NCI-H1930 (cell line): ENCODE results near the gene MCM9.

Experiments used
- DNase-seq, 2 experiments: peaks; one replicate each; lab custom pipeline; 2025; lab: John Stamatoyannopoulos, UW

MCM9 gene

GRCh38 chr6:118865100-118865391 lies 69.9 kb downstream of the MCM9 start:
- no peak for DNase-seq

GRCh38 chr6:118864341-118865099 lies 70.4 kb downstream of the MCM9 start:
- DNase-seq = no peak

- no peak for DNase-seq
Observed at GRCh38 chr6:118862443-118862842, 72.5 kb downstream of the MCM9 start.

- DNase-seq = no peak
Observed at GRCh38 chr6:118860880-118861279, 74.1 kb downstream of the MCM9 start.

GRCh38 chr6:118860363-118860762 lies 74.6 kb downstream of the MCM9 start:
- no peak for DNase-seq

- no peak for DNase-seq
Observed at GRCh38 chr6:118859517-118860064, 75.4 kb downstream of the MCM9 start.

GRCh38 chr6:118856301-118856700 lies 78.7 kb downstream of the MCM9 start:
- no peak for DNase-seq

- DNase-seq = no peak
Observed at GRCh38 chr6:118853408-118853807, 81.6 kb downstream of the MCM9 start.

GRCh38 chr6:118844915-118845314 lies 90.0 kb downstream of the MCM9 start:
- no peak for DNase-seq

- no peak for DNase-seq
Observed at GRCh38 chr6:118843685-118844390, 91.1 kb downstream of the MCM9 start.

- no peak for DNase-seq
Observed at GRCh38 chr6:118830691-118831090, 104.3 kb downstream of the MCM9 start.

- no peak for DNase-seq
Observed at GRCh38 chr6:118829817-118830478, 105.0 kb downstream of the MCM9 start.

- no peak for DNase-seq
Observed at GRCh38 chr6:118826096-118826495, 108.9 kb downstream of the MCM9 start.

- no peak for DNase-seq
Observed at GRCh38 chr6:118825661-118826060, 109.3 kb downstream of the MCM9 start.

- DNase-seq = no peak
Observed at GRCh38 chr6:118815495-118815894, 119.5 kb downstream of the MCM9 start.

GRCh38 chr6:118813775-118814174 lies 121.2 kb downstream of the MCM9 start:
- DNase-seq = no peak

- DNase-seq = no peak
Observed at GRCh38 chr6:118812970-118813369, 122.0 kb downstream of the MCM9 start.

- no peak for DNase-seq
Observed at GRCh38 chr6:118810420-118811027, 124.4 kb downstream of the MCM9 start.

GRCh38 chr6:118808793-118809638 lies 125.9 kb downstream of the MCM9 start:
- no peak for DNase-seq

GRCh38 chr6:118804091-118804490 lies 130.9 kb downstream of the MCM9 start:
- DNase-seq = no peak

- no peak for DNase-seq
Observed at GRCh38 chr6:118801257-118801656, 133.7 kb downstream of the MCM9 start.
